D721Med (cell line): Measurements from ENCODE around the gene AP5Z1.

Source experiments
- DNase-seq: peaks from one replicate; pipeline ENCODE4 v3.0.0; 2011; ENCODE audit warnings: low spot score; ENCODE audit not compliant: insufficient read length
- FAIRE-seq: peaks from 2 replicates; lab custom pipeline; 2011; peaks lifted over from hg19 to GRCh38; lab: Jason Lieb, UNC
- TF ChIP-seq, protein P1 (sequence below): IDR thresholded peaks from 2 replicates; pipeline ENCODE4 v1.5.1; 2012; ENCODE audit warnings: mild to moderate bottlenecking, control low read depth; ENCODE audit not compliant: insufficient read depth; ENCODE audit errors: missing control alignments

AP5Z1 gene

DNA sequence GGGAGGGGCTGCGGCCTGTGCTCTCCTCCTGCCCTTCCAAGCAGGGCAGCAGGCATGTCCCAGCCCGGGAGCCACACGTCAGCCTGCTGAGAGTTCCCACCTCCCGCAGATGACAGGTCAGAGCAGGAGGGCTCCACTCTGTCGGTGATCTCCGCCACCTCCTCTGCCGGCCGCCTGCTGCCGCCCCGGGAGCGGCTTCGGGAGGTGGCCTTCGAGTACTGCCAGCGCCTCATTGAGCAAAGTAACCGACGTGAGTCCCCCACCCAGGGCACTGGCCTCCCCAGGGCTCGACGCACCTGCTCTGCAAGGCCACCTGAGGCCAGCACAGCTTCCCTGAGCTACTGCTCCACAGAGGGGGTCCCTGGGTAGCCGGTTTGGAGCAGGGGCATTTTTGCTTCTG is 9.4 kb downstream of the AP5Z1 start:
- DNase-seq (no peak), FAIRE-seq (no peak)
- TF ChIP-seq, protein P1, sequence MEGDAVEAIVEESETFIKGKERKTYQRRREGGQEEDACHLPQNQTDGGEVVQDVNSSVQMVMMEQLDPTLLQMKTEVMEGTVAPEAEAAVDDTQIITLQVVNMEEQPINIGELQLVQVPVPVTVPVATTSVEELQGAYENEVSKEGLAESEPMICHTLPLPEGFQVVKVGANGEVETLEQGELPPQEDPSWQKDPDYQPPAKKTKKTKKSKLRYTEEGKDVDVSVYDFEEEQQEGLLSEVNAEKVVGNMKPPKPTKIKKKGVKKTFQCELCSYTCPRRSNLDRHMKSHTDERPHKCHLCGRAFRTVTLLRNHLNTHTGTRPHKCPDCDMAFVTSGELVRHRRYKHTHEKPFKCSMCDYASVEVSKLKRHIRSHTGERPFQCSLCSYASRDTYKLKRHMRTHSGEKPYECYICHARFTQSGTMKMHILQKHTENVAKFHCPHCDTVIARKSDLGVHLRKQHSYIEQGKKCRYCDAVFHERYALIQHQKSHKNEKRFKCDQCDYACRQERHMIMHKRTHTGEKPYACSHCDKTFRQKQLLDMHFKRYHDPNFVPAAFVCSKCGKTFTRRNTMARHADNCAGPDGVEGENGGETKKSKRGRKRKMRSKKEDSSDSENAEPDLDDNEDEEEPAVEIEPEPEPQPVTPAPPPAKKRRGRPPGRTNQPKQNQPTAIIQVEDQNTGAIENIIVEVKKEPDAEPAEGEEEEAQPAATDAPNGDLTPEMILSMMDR = no peak

DNA sequence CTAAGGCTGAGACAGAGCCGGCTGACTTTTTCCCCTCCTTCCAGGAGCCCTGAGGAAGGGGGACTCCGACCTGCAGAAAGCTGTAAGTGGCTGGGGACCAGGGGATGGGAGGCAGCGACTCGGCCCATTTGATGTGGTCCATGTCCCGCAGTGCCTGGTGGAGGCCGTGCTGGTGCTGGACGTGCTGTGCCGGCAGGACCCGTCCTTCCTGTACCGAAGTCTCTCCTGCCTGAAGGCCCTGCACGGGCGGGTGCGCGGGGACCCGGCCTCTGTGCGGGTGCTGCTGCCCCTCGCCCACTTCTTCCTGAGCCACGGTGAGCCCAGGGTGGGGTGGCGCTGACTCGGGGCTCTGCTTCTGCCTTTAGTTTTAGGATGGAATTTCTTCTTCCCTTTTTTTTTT is 9.9 kb downstream of the AP5Z1 start:
- FAIRE-seq (no peak), DNase-seq (no peak)
- TF ChIP-seq, protein P1 = no peak

DNA sequence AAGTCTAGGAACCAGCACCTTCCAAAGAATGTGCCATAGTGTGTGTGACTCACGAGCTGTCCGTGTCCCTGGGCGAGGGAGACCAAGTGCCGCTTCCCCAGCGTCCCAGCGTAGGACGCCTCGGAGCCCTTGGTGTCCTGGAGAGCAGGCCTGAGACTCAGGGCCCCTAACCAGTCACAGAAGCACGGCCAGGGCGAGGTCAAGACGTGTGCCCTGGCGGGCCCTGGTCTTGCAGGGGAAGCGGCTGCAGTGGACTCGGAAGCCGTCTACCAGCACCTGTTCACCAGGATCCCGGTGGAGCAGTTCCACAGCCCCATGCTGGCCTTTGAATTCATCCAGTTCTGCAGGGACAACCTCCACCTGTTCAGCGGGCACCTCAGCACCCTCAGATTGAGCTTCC is 10.6 kb downstream of the AP5Z1 start:
- no peak for DNase-seq
- TF ChIP-seq, protein P1 = no peak
- no peak for FAIRE-seq

DNA sequence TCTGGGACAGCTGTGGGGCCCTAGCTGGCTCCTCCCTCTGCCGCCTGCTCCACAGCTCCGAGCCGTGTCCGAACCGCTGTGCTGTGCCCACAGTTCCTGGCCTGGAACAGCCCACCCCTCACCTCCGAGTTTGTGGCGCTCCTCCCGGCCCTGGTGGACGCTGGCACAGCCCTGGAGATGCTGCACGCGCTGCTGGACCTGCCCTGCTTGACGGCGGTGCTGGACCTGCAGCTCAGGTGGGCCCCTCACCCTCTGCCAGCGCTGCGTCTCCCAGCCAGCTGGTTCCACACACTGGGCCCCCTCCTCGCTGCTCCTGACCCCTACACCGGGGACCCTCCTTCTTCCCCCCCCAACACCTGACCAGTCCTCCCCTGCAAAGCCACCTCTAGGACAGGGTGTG is 12.1 kb downstream of the AP5Z1 start:
- FAIRE-seq = no peak

DNA sequence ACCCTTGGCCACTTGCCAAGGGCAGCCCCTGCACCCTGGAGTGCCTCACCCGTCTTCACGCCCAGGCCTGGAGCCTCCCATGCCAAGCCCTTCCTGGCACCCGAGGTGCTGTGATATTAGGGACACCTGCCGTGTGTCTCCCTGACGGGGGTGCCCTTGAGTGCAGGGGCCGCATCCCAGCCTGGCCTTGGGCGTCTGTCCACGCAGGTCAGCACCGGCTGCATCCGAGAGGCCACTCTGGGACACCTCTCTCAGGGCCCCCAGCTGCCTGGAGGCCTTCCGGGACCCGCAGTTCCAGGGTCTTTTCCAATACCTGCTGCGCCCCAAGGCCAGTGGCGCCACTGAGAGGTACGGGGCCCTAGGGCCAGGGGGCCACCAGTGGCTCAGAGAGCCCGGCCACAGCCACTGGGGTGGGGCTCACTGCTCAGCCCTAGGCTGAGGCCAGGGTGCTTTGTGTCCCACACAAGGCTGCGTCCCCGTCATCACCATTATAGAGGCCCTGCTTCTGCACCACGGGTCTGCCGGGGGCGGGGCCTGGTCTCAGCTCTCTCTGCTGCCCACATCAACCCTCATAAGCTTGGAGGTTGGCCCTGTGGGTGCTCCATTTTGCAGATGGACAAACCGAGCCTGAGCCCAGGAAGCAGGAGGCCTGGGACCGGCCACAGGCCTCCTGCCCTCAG is 12.7 kb downstream of the AP5Z1 start:
- TF ChIP-seq, protein P1 = no peak
- DNase-seq (no peak), FAIRE-seq (no peak)

More for the DNA sequence above, 12.1 kb downstream of the AP5Z1 start:
- TF ChIP-seq, protein P1 = no peak
- no peak for DNase-seq

DNA sequence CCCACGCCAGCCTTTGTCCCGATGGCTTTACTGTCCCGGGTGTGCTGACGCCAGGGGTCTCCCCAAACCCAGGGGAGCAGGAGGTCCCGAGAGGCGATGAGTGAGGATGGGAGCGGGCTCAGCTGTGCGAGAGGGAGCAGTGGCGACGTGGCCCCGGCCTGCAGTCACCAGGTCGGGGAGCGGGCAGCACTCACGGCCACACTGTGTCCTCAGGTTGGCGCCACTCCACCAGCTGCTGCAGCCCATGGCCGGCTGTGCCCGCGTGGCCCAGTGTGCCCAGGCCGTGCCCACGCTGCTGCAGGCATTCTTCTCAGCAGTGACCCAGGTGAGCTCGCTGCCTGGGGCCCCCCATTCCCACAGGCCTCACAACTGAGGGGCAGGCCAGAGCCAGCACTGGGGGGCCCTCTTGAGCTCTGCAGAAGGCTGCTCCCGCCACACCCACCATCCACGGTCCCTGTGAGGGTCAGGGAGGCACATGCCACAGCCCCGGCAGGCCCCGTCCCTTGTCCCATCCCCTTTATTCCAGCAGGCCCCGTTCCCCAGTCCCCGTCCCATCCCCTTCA is 13.3 kb downstream of the AP5Z1 start:
- FAIRE-seq = no peak
- TF ChIP-seq, protein P1 = no peak
- DNase-seq = no peak
